Epithelial cell of proximal tubule (primary cell): ENCODE results near the gene MAP3K5. TPM values are rescaled to one million over a fixed set of nuclear protein-coding genes. Genes with fewer than 3 reads are reported as not detected.

Source experiments
- DNase-seq: peaks from one replicate; pipeline ENCODE4 v3.0.0-alpha.2; 2011; ENCODE audit warnings: low read depth
- H3K4me3 ChIP-seq: 2 replicates; pipeline ENCODE4 v1.5.1; 2011; ENCODE audit warnings: low read depth, mild to moderate bottlenecking, low read length
- total RNA-seq: library from RNA; depleted of rRNA; stranded (reverse); fragments of >200 nt; gene quantifications from 2 replicates; pipeline ENCODE4 v1.2.3, GENCODE V29; 2015
- TF ChIP-seq, protein P1 (sequence below): conservative IDR thresholded peaks from 2 replicates; pipeline ENCODE4 v1.5.1; 2012; ENCODE audit warnings: low read depth, mild to moderate bottlenecking, low read length

Gene MAP3K5
- total RNA-seq, 1 donor from 2014 or later: 7.8 TPM

DNA sequence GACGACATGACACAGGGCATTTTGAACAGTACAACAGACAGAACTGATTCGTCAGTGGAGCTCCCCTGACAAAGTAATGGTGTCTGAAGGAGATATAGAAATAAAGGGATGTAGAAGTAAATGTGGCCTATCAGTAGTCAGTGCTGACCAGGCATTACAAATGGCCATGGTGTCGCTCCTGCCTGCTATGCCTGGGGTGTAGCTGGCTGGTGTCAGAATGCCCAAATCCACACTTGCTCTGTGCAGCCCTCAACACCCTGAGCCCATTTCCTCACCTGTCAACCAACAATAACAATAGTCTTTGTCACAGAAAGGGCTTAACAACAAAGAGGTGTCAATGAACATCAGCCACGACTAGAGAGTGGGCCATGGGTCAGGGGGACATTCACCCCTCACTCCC, 53.2 kb downstream of the MAP3K5 start:
- TF ChIP-seq, protein P1, sequence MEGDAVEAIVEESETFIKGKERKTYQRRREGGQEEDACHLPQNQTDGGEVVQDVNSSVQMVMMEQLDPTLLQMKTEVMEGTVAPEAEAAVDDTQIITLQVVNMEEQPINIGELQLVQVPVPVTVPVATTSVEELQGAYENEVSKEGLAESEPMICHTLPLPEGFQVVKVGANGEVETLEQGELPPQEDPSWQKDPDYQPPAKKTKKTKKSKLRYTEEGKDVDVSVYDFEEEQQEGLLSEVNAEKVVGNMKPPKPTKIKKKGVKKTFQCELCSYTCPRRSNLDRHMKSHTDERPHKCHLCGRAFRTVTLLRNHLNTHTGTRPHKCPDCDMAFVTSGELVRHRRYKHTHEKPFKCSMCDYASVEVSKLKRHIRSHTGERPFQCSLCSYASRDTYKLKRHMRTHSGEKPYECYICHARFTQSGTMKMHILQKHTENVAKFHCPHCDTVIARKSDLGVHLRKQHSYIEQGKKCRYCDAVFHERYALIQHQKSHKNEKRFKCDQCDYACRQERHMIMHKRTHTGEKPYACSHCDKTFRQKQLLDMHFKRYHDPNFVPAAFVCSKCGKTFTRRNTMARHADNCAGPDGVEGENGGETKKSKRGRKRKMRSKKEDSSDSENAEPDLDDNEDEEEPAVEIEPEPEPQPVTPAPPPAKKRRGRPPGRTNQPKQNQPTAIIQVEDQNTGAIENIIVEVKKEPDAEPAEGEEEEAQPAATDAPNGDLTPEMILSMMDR: no peak
- H3K4me3 ChIP-seq: no peak overlapping the region
- no peak for DNase-seq

DNA sequence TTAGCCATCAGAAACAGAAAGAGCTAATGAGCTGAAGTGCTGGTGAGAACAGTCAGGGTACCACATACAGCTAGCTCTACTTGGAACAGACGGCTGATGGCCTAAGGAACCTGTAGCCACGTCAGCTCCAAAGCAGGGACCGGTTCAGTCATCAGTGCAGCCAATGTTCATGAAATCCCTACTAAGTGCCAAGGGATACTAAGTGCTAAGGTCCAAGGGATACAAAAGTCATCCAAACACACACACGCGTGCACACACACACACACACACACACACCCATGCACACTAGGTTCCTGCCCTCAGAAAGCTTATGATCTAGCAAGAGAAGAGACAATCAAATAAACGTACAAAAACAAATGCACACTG, 53.6 kb downstream of the MAP3K5 start:
- no peak for DNase-seq
- H3K4me3 ChIP-seq: no peak overlapping the region
- TF ChIP-seq, protein P1: no peak

DNA sequence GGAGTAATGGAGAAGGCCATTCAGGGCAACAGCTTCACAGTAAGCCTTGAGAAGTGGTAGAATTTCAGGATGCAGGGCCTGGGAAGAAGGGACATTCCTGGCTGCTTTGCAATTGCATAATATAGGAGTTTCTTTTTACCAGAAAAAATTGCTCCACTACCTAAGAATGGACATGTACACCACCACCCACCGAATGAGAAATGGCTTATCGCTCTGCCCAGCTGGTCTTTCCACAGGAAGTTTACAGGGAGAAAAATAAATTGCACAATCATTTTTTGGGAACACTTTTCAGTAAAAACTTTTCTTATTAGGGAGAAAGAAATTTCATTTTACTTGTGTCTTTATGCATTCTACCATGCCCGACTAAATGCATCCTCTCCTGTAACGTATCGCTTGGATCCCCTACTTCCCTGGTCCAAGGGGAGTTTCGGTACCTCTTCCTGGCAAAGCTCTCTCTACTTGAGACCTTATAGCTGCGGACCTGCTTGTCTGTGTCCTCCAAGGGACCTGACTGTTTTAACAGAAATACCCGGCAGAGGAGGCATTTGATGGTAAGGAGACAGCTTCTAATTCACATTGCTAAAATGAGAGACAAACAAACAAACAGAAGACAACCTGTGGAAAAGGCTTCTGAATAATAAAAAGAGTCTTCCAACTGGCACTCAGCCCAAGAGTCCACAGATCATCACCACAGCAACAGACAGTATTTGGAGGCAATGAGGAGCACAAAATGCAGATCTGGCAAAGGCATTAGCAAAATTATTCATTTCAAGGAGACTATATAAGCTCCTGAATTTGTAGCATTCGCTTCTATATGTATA, 54.2 kb downstream of the MAP3K5 start:
- peak overlapping the region; percentile 31 for H3K4me3 ChIP-seq
- TF ChIP-seq, protein P1: no peak
- DNase-seq: peak; percentile 45

DNA sequence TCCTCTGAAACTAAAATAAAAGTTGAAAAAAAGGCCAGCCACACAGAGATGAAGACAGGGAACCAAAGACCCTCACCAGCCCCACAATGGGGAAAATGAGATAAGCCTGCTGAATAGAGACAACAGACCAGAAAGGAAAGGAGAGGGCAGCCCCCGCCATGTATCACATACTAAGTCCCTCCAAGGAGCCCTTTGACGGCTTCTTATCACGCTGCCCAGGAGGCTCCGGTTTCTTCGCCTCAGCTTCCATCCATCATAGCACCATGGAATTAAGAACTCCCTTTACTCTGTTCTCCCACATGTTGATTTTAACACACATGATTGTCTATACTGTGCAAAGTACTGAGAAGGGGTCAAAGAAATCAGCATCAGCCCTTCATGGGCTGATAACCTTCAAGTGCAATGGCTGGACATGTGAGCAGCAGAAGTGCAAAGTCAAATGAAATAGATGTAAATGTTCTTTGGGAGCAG, 54.9 kb downstream of the MAP3K5 start:
- no peak for DNase-seq
- H3K4me3 ChIP-seq: no peak overlapping the region
- TF ChIP-seq, protein P1: no peak

DNA sequence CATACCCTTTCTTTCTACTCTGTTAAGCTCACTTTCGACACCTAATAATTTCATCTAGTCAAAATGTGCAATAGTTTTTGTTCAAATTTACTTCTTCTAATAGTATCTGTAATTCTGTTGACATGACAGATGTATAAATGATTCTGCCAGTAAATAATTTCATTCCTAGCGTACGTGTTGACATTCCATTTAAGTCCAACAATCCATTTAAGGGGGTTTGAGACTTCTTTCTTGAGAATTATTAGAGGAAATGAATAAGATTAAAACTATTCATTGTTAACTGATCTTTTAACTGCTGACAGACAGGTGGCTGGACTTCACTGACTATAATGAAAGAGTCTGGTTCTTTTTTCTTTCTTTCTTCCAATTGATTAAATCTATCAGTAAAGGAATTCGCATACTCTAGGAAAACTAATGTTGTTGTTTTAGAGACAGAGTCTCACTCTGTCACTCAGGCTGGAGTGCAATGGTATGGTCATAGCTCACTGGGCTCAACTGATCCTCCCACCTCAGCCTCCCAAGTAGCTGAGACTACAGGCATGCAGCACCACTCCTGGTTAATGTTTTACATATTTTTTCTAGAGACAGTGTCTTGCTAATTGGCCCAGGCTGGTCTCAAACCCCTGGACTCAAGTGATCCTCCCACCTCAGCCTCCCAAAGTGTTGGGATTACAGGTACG, 55.9 kb downstream of the MAP3K5 start:
- H3K4me3 ChIP-seq: no peak overlapping the region
- no peak for DNase-seq
- TF ChIP-seq, protein P1: no peak

DNA sequence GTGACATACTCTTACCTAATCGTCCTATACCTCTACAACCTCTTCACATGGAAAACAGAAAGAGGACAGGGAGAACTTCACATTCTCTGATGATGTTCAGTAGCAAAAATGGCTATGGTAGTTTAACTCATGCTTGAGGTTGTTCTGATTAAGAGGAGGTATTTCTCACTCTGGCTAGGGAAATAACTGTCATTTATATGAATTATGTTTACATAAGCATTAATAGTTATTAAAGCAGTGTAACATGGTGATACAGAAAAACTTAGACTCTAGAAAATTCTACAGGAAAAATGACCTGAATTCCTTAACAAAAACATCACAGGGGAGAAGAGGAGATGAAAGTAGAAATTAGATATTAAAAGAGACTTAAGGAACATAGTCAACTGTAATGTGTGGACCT, 57.3 kb downstream of the MAP3K5 start:
- no peak for DNase-seq
- TF ChIP-seq, protein P1: no peak
- no peak overlapping the region for H3K4me3 ChIP-seq
